HG03558 (cell line): ENCODE data around the gene ZG16B.

Experiments used
- ATAC-seq: cut with Tn5 transposase; IDR thresholded peaks from one replicate; pipeline ENCODE4 v1.9.1; 2021; ENCODE audit warnings: moderate number of reproducible peaks; ENCODE audit not compliant: unreplicated experiment; ENCODE audit errors: extremely low read depth

Gene ZG16B

GRCh38 chr16:2859686-2860265 lies 29.7 kb downstream of the ZG16B start:
- ATAC-seq: no peak

- ATAC-seq: no peak
Measured at GRCh38 chr16:2860826-2861567, 30.9 kb downstream of the ZG16B start.

GRCh38 chr16:2865651-2866050 lies 35.5 kb downstream of the ZG16B start:
- no peak for ATAC-seq

GRCh38 chr16:2866431-2866830 lies 36.3 kb downstream of the ZG16B start:
- no peak for ATAC-seq

- ATAC-seq: no peak
Measured at GRCh38 chr16:2867661-2867986, 37.5 kb downstream of the ZG16B start.

GRCh38 chr16:2867987-2868789 lies 38.1 kb downstream of the ZG16B start:
- ATAC-seq: peak; percentile 69

GRCh38 chr16:2871926-2872325 lies 41.8 kb downstream of the ZG16B start:
- ATAC-seq: no peak

GRCh38 chr16:2874032-2874911 lies 44.2 kb downstream of the ZG16B start:
- ATAC-seq: no peak

GRCh38 chr16:2874912-2875362 lies 44.8 kb downstream of the ZG16B start:
- no peak for ATAC-seq

- no peak for ATAC-seq
Measured at GRCh38 chr16:2879854-2880508, 49.9 kb downstream of the ZG16B start.
